Smooth muscle cell (in vitro differentiated cells): ENCODE data around the gene THAP5. TPM values are rescaled to one million over a fixed set of nuclear protein-coding genes. Genes with fewer than 3 reads are reported as not detected.

Experiments
- DNase-seq: peaks from one replicate; lab custom pipeline; 2025; ENCODE audit not compliant: unreplicated experiment; lab: John Stamatoyannopoulos, UW
- H2AFZ ChIP-seq: fragments of 200-600 bp; sonication (generic); 2 replicates; pipeline ENCODE4 v1.6.0; 2016; ENCODE audit warnings: antibody characterized with exemption, low read depth, mild to moderate bottlenecking
- H3F3A ChIP-seq: fragments of 200-600 bp; sonication (generic); 2 replicates; pipeline ENCODE4 v1.6.0; 2017; ENCODE audit warnings: antibody characterized with exemption, low read depth
- H3K27ac ChIP-seq: fragments of 200-600 bp; sonication (generic); 2 replicates; pipeline ENCODE4 v1.5.1; 2016; ENCODE audit warnings: low read depth, mild to moderate bottlenecking
- H3K27me3 ChIP-seq: fragments of 200-600 bp; sonication (generic); 2 replicates; pipeline ENCODE4 v1.6.1; 2016; ENCODE audit warnings: low read depth, mild to moderate bottlenecking
- H3K36me3 ChIP-seq: fragments of 200-600 bp; sonication (generic); 2 replicates; pipeline ENCODE4 v1.5.1; 2016; ENCODE audit warnings: low read depth
- H3K4me1 ChIP-seq: fragments of 200-600 bp; sonication (generic); 2 replicates; pipeline ENCODE4 v1.5.1; 2016; ENCODE audit warnings: low read depth
- H3K4me2 ChIP-seq: fragments of 200-600 bp; sonication (generic); 2 replicates; pipeline ENCODE4 v1.6.0; 2016; ENCODE audit warnings: mild to moderate bottlenecking
- H3K4me3 ChIP-seq: fragments of 200-600 bp; sonication (generic); 2 replicates; pipeline ENCODE4 v1.5.1; 2016; ENCODE audit warnings: mild to moderate bottlenecking
- H3K79me2 ChIP-seq: fragments of 200-600 bp; sonication (generic); 2 replicates; pipeline ENCODE4 v1.6.0; 2016; ENCODE audit warnings: low read depth, mild to moderate bottlenecking
- H3K9ac ChIP-seq: fragments of 200-600 bp; sonication (generic); 2 replicates; pipeline ENCODE4 v1.6.0; 2016; ENCODE audit warnings: low read depth
- H3K9me3 ChIP-seq: fragments of 200-600 bp; sonication (generic); replicated peaks from 2 replicates; pipeline ENCODE4 v1.5.1; 2016; ENCODE audit warnings: low read depth
- H4K20me1 ChIP-seq: fragments of 200-600 bp; sonication (generic); 2 replicates; pipeline ENCODE4 v1.6.0; 2016; ENCODE audit warnings: low read depth
- CTCF ChIP-seq: fragments of 200-600 bp; sonication (generic); IDR thresholded peaks from 2 replicates; pipeline ENCODE4 v1.5.1; 2017; ENCODE audit warnings: borderline replicate concordance, mild to moderate bottlenecking, antibody characterized with exemption; ENCODE audit not compliant: insufficient read depth, poor library complexity, severe bottlenecking
- WGBS: methylation state at CpG from one replicate; pipeline ENCODE4 v1.1.7; 2016; ENCODE audit warnings: low lambda C conversion rate; 5-methylcytosine and 5-hydroxymethylcytosine counted together
- polyA plus RNA-seq: library from polyadenylated mRNA; unstranded; fragments of >200 nt; fragmentation: Nextera tagmentation; extraction: Ambion mirVana; gene quantifications from 2 replicates; pipeline ENCODE4 v1.2.1, GENCODE V29; 2016
- total RNA-seq: library from RNA; depleted of rRNA; stranded (reverse); fragments of >200 nt; gene quantifications from 2 replicates; pipeline ENCODE4 v1.2.3, GENCODE V29; 2014

Gene THAP5
- total and polyA plus RNA-seq, 2 experiments from 2014 or later, result 9.4 to 45.0 TPM

- Histone ChIP-seq H3K4me3 (no peak overlapping the region), H3K27me3 (no peaks in the 10 kb centered on the region), H3K4me2 (no peak overlapping the region), H3K36me3 (peaks cover 38% of the 10 kb centered on the region), H3K9me3 (no peaks in the 10 kb centered on the region), H3K4me1 (no peaks in the 10 kb centered on the region), H3F3A (no peaks in the 10 kb centered on the region), H3K79me2 (peaks cover 57% of the 10 kb centered on the region), H4K20me1 (peaks cover 48% of the 10 kb centered on the region), H2AFZ (no peak overlapping the region), H3K27ac (no peak overlapping the region), H3K9ac (no peak overlapping the region)
- TF ChIP-seq CTCF, result no peak
- DNase-seq, result no peak
- 95% methylated on average over 3 of the region's 3 CpGs for WGBS
Measured at GRCh38 chr7:108515013-108515412, 54.5 kb downstream of the THAP5 start.

Other genes starting within 250 kb of the THAP5 start
- gene NRCAM, start 113.3 kb downstream of the THAP5 start, total RNA-seq, result 0.22 and 0.49 TPM in 2 replicates
- 0.30 TPM in 1 of 2 replicates, not detected in the other for gene NRCAM, start 113.3 kb downstream of the THAP5 start, polyA plus RNA-seq
- gene PNPLA8, start 43.6 kb downstream of the THAP5 start, total RNA-seq, result 50.1 and 52.5 TPM in 2 replicates
- gene PNPLA8, start 43.6 kb downstream of the THAP5 start, polyA plus RNA-seq, result 18.6 and 26.0 TPM in 2 replicates
- 74.7 and 84.1 TPM in 2 replicates for gene DNAJB9, start 168 bp upstream of the THAP5 start, total RNA-seq
- gene DNAJB9, start 168 bp upstream of the THAP5 start, polyA plus RNA-seq, result 40.4 and 46.1 TPM in 2 replicates